HepG2 (cell line): ENCODE results near the gene FYB2. TPM values are rescaled to one million over a fixed set of nuclear protein-coding genes. Genes with fewer than 3 reads are reported as not detected.

Experiments used
- ADNP ChIP-seq: sonication (generic); formaldehyde crosslinking; IDR thresholded peaks from 2 replicates; pipeline ENCODE4 v1.4.0; 2020; ENCODE audit warnings: missing genetic modification reagents
- ARNT ChIP-seq: fragments of 450-650 bp; IDR thresholded peaks from 2 replicates; pipeline ENCODE4 v1.6.1; 2017
- ELF3 ChIP-seq: IDR thresholded peaks from 2 replicates; pipeline ENCODE4 v1.6.1; 2016; ENCODE audit warnings: missing genetic modification reagents, missing compliant biosample characterization
- FOXA3 ChIP-seq: IDR thresholded peaks from 2 replicates; pipeline ENCODE4 v1.6.1; 2016; ENCODE audit warnings: missing genetic modification reagents, missing compliant biosample characterization
- JUN ChIP-seq: sonication (generic); formaldehyde crosslinking; IDR thresholded peaks from 2 replicates; pipeline ENCODE4 v1.4.0; 2020; ENCODE audit warnings: mild to moderate bottlenecking, missing genetic modification reagents
- KDM2A ChIP-seq: sonication (generic); formaldehyde crosslinking; IDR thresholded peaks from 2 replicates; pipeline ENCODE4 v1.4.0; 2020; ENCODE audit warnings: low read depth, missing genetic modification reagents, borderline replicate concordance
- MXD4 ChIP-seq: IDR thresholded peaks from 2 replicates; pipeline ENCODE4 v1.6.1; 2016; ENCODE audit warnings: mild to moderate bottlenecking, missing biosample characterization, missing genetic modification reagents
- PAF1 ChIP-seq: IDR thresholded peaks from 2 replicates; pipeline ENCODE4 v1.6.1; 2016; ENCODE audit warnings: missing genetic modification reagents, missing compliant biosample characterization
- SAP130 ChIP-seq: IDR thresholded peaks from 2 replicates; pipeline ENCODE4 v1.6.1; 2016; ENCODE audit warnings: low read depth
- SATB2 ChIP-seq: sonication (generic); formaldehyde crosslinking; IDR thresholded peaks from 2 replicates; pipeline ENCODE4 v1.5.0; 2020; ENCODE audit warnings: missing genetic modification reagents
- ZKSCAN8 ChIP-seq: IDR thresholded peaks from 2 replicates; pipeline ENCODE4 v1.6.1; 2016; ENCODE audit warnings: borderline replicate concordance, missing genetic modification reagents, missing compliant biosample characterization
- ZNF383 ChIP-seq: sonication (generic); formaldehyde crosslinking; IDR thresholded peaks from 2 replicates; pipeline ENCODE4 v1.4.0; 2020; ENCODE audit warnings: missing genetic modification reagents, mild to moderate bottlenecking, borderline replicate concordance
- ZNF614 ChIP-seq: IDR thresholded peaks from 2 replicates; pipeline ENCODE4 v1.6.1; 2018; ENCODE audit warnings: missing biosample characterization, missing genetic modification reagents, inconsistent platforms, borderline replicate concordance
- ZSCAN20 ChIP-seq: sonication (generic); formaldehyde crosslinking; IDR thresholded peaks from 2 replicates; pipeline ENCODE4 v1.4.0; 2020; ENCODE audit warnings: missing genetic modification reagents, mild to moderate bottlenecking, borderline replicate concordance
- polyA plus RNA-seq, 8 experiments: library from polyadenylated mRNA; depleted of rRNA in 3 of 8; stranded (reverse) in 7 of 8; unstranded in 1 of 8; fragments of >200 nt; fragmentation: Illumina TruSeq in 4 of 8; extraction: Trizol in 4 of 8; gene quantifications; 2 replicates each; pipeline versions ENCODE4 v1.2.1 to v1.2.3, GENCODE V29; 2011 to 2016; ENCODE audit warnings: low read depth in 4 of 8, missing spikeins in 1 of 8, mixed read lengths in 1 of 8; ENCODE audit not compliant: insufficient read depth in 1 of 8
- total RNA-seq, 5 experiments: library from RNA; depleted of rRNA; stranded (reverse); fragments of >200 nt; fragmentation: Illumina TruSeq; extraction: Trizol; gene quantifications; 2 replicates each; pipeline ENCODE4 v1.2.3, GENCODE V29; 2016; ENCODE audit warnings: low read depth in 1 of 5
- TF ChIP-seq, protein P1 (sequence below): sonication (generic); formaldehyde crosslinking; IDR thresholded peaks from 2 replicates; pipeline ENCODE4 v1.4.0; 2020; ENCODE audit warnings: missing genetic modification reagents, borderline replicate concordance
- TF ChIP-seq, protein P2 (sequence below): sonication (generic); formaldehyde crosslinking; IDR thresholded peaks from 2 replicates; pipeline ENCODE4 v1.5.0; 2020; ENCODE audit warnings: mild to moderate bottlenecking, missing genetic modification reagents
- TF ChIP-seq, protein P3 (sequence below): sonication (generic); IDR thresholded peaks from 2 replicates; pipeline ENCODE4 v1.6.1; 2016; ENCODE audit warnings: low read depth, borderline replicate concordance

The FYB2 gene
- total and polyA plus RNA-seq, 2 of the 13 experiments (the other 11 are each of a cell fraction or from before 2014, with no cell fraction given), result 1.2 to 2.7 TPM

DNA sequence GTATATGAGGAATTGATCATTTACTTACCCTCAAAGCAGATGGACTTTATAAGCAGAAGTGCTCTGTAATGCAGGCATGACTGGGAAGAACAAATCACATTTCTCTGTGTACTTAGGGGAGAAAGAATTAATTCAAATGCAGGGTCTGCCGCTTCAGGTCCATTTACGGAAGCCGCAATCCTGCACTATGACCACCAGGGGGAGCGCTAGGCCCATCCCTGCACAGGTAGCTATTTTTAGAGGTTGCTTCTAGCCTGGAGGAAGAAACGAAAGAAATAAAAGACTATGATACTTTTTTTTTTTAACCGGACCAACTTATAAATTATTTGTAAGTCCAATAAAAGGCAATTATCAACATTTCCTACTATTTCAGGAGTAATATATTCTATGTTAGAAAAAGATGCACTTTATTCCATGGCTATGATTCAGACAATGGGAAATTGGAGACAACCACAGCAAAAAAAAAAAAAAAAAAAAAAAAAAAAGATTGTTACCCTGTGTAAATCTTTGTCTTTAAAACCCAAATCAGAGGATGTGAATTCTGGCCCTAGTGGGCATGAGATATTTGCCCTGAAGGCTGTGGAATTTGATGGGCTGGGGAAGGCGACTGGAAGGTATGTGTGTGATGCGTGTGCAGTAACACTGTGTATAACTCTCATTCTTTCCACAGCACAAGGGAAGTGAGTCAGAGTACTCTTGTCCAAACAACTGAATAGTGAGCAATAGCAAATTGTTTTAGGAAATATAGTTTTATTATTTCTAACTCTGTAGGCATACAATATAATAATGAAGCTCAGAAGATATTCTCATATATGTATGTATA is 12.9 kb upstream of the FYB2 start (continued):
- TF ChIP-seq ZNF614 (no peak), ARNT (no peak), ADNP (no peak), JUN (no peak), SAP130 (CRISPR knock-in tag) (0 out of 2 replicates have a peak, but pooled peaks have one; percentile 5), ELF3 (no peak), ZSCAN20 (CRISPR knock-in tag) (no peak), ZNF383 (CRISPR knock-in tag) (no peak), SATB2 (no peak), PAF1 (no peak), KDM2A (CRISPR knock-in tag) (0 out of 2 replicates have a peak, but pooled peaks have one; percentile 30), FOXA3 (CRISPR knock-in tag) (0 out of 2 replicates have a peak, but pooled peaks have one; percentile 22), MXD4 (CRISPR knock-in tag) (no peak), ZKSCAN8 (CRISPR knock-in tag) (no peak)
- TF ChIP-seq, protein P1, sequence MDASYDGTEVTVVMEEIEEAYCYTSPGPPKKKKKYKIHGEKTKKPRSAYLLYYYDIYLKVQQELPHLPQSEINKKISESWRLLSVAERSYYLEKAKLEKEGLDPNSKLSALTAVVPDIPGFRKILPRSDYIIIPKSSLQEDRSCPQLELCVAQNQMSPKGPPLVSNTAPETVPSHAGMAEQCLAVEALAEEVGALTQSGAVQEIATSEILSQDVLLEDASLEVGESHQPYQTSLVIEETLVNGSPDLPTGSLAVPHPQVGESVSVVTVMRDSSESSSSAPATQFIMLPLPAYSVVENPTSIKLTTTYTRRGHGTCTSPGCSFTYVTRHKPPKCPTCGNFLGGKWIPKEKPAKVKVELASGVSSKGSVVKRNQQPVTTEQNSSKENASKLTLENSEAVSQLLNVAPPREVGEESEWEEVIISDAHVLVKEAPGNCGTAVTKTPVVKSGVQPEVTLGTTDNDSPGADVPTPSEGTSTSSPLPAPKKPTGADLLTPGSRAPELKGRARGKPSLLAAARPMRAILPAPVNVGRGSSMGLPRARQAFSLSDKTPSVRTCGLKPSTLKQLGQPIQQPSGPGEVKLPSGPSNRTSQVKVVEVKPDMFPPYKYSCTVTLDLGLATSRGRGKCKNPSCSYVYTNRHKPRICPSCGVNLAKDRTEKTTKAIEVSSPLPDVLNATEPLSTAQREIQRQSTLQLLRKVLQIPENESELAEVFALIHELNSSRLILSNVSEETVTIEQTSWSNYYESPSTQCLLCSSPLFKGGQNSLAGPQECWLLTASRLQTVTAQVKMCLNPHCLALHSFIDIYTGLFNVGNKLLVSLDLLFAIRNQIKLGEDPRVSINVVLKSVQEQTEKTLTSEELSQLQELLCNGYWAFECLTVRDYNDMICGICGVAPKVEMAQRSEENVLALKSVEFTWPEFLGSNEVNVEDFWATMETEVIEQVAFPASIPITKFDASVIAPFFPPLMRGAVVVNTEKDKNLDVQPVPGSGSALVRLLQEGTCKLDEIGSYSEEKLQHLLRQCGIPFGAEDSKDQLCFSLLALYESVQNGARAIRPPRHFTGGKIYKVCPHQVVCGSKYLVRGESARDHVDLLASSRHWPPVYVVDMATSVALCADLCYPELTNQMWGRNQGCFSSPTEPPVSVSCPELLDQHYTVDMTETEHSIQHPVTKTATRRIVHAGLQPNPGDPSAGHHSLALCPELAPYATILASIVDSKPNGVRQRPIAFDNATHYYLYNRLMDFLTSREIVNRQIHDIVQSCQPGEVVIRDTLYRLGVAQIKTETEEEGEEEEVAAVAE (CRISPR knock-in tag), result no peak
- TF ChIP-seq, protein P2, sequence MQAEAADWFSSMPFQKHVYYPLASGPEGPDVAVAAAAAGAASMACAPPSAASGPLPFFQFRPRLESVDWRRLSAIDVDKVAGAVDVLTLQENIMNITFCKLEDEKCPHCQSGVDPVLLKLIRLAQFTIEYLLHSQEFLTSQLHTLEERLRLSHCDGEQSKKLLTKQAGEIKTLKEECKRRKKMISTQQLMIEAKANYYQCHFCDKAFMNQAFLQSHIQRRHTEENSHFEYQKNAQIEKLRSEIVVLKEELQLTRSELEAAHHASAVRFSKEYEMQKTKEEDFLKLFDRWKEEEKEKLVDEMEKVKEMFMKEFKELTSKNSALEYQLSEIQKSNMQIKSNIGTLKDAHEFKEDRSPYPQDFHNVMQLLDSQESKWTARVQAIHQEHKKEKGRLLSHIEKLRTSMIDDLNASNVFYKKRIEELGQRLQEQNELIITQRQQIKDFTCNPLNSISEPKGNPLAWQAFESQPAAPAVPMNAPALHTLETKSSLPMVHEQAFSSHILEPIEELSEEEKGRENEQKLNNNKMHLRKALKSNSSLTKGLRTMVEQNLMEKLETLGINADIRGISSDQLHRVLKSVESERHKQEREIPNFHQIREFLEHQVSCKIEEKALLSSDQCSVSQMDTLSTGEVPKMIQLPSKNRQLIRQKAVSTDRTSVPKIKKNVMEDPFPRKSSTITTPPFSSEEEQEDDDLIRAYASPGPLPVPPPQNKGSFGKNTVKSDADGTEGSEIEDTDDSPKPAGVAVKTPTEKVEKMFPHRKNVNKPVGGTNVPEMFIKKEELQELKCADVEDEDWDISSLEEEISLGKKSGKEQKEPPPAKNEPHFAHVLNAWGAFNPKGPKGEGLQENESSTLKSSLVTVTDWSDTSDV (CRISPR knock-in tag), result no peak
- TF ChIP-seq, protein P3, sequence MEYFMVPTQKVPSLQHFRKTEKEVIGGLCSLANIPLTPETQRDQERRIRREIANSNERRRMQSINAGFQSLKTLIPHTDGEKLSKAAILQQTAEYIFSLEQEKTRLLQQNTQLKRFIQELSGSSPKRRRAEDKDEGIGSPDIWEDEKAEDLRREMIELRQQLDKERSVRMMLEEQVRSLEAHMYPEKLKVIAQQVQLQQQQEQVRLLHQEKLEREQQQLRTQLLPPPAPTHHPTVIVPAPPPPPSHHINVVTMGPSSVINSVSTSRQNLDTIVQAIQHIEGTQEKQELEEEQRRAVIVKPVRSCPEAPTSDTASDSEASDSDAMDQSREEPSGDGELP, result no peak
